ENCODE data around the gene TRIM44.

Gene TRIM44

GRCh38 chr11:35798423-35798822, 135.8 kb downstream of the TRIM44 start:
- H3K9ac ChIP-seq (ENCODE audit: low read length), result no peak overlapping the region
- H3K27ac ChIP-seq (ENCODE audit: low read depth, low read length), result no peak overlapping the region
- no peak overlapping the region for H3K4me3 ChIP-seq (ENCODE audit: low read length)
- no peaks in the 10 kb centered on the region for H3K27me3 ChIP-seq (ENCODE audit: control insufficient read depth, insufficient read depth, low read length)
- H3K4me1 ChIP-seq (ENCODE audit: control insufficient read depth, insufficient read depth, low read length), result peaks cover 2% of the 10 kb centered on the region
- no peaks in the 10 kb centered on the region for H3K36me3 ChIP-seq (ENCODE audit: control insufficient read depth, insufficient read depth, low read length)

DNA sequence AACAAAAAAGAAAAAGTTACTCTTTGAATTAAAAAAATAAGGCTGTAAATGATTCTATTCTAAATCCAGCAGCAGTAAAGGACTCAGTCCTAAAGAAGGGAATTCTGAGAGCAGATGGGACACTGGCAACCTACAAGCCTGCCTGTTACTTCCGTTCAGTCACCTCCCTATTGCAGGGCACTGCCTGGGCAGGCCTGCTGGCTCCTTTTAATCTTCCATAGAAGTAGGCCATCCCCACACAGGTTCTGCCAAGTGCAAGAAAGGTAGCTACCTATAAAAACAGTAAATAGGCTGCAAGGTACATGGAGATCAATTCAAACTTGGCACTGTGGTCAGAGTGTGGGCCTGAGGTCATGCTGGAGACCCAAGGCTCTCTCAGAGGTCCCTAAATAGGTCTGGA, 136.4 kb downstream of the TRIM44 start:
- H3K9ac ChIP-seq (ENCODE audit: low read length), result no peak overlapping the region
- no peaks in the 10 kb centered on the region for H3K36me3 ChIP-seq (ENCODE audit: control insufficient read depth, insufficient read depth, low read length)
- no peak overlapping the region for H3K4me3 ChIP-seq (ENCODE audit: low read length)
- H3K27me3 ChIP-seq (ENCODE audit: control insufficient read depth, insufficient read depth, low read length), result no peaks in the 10 kb centered on the region
- no peak overlapping the region for H3K27ac ChIP-seq (ENCODE audit: low read depth, low read length)
- H3K4me1 ChIP-seq (ENCODE audit: control insufficient read depth, insufficient read depth, low read length), result peaks cover 2% of the 10 kb centered on the region

- H3K27me3 ChIP-seq (ENCODE audit: control insufficient read depth, insufficient read depth, low read length), result no peaks in the 10 kb centered on the region
- H3K4me3 ChIP-seq (ENCODE audit: low read length), result no peak overlapping the region
- H3K27ac ChIP-seq (ENCODE audit: low read depth, low read length), result no peak overlapping the region
- peaks cover 2% of the 10 kb centered on the region for H3K4me1 ChIP-seq (ENCODE audit: control insufficient read depth, insufficient read depth, low read length)
- H3K9ac ChIP-seq (ENCODE audit: low read length), result no peak overlapping the region
- no peaks in the 10 kb centered on the region for H3K36me3 ChIP-seq (ENCODE audit: control insufficient read depth, insufficient read depth, low read length)
Observed at GRCh38 chr11:35799655-35800054, 137.1 kb downstream of the TRIM44 start.

DNA sequence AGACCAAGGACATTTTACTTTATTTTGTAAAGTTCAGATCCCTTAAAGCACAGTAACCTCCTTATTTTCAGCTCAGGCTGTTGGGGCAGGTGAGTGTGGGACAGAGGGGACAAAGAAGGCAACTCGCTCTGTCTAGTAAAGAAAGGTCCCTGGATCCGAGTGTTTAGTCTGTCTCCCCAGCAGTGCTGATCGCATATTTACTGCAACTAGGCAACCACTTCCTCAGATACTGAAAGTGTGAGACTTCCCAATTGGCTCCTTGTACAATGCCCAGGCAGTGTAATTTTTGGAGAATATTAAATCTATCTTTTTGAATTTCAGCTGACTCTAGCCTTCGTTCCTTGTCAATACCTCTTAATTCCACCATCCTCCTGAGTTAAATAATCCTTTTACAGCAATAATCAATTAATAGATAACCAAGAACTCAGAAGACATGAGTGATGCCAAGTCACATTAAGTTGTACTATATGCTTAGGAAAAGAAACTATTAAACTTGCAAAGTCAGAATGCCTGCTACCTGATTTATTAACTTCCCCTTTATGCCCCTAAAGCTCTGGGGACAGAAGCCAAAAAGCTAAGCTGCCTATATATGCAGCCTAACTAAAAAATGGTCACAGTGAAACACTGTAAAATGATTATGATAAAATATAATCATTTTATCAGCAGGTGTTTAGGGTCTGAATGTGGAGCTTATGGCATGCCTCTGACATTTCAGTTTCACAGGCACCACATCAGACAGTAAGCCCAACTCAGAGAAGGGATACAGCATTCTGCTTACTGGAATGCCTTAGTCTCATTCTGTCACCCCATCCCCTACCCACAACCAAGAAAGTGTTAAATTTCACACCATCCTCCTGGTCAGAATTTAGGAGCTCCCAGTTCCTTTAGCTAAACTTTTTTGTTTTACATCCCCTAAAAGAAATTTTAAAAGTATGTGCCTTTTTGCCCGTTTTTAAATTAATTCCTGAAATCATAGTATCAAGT, 138.7 kb downstream of the TRIM44 start:
- Histone ChIP-seq H3K4me3 (ENCODE audit: low read length) (no peak overlapping the region), H3K27ac (ENCODE audit: low read depth, low read length) (no peak overlapping the region), H3K4me1 (ENCODE audit: control insufficient read depth, insufficient read depth, low read length) (peaks cover 2% of the 10 kb centered on the region), H3K36me3 (ENCODE audit: control insufficient read depth, insufficient read depth, low read length) (no peaks in the 10 kb centered on the region), H3K9ac (ENCODE audit: low read length) (no peak overlapping the region), H3K27me3 (ENCODE audit: control insufficient read depth, insufficient read depth, low read length) (no peaks in the 10 kb centered on the region)

DNA sequence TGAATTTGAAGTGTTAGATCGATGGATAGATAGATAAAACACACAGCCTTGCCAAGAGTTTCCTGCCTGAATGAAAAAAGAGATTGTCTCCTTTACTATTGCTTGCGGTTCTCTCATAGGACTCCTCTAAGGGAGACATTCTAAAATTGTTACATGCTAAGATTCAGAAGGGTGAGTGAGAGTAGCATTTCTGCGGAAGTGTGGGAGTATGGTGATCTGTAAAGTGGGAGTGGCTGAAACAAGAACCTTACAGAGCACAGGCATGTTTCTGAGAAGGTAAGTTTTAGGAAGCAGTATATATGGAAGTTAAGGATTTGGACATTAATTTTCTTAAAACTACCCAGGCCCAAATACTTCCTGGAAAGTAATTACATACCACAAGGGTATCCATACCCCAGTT, 139.6 kb downstream of the TRIM44 start:
- Histone ChIP-seq H3K36me3 (ENCODE audit: control insufficient read depth, insufficient read depth, low read length) (no peaks in the 10 kb centered on the region), H3K4me1 (ENCODE audit: control insufficient read depth, insufficient read depth, low read length) (peaks cover 2% of the 10 kb centered on the region), H3K27me3 (ENCODE audit: control insufficient read depth, insufficient read depth, low read length) (no peaks in the 10 kb centered on the region), H3K4me3 (ENCODE audit: low read length) (no peak overlapping the region), H3K9ac (ENCODE audit: low read length) (no peak overlapping the region), H3K27ac (ENCODE audit: low read depth, low read length) (no peak overlapping the region)

DNA sequence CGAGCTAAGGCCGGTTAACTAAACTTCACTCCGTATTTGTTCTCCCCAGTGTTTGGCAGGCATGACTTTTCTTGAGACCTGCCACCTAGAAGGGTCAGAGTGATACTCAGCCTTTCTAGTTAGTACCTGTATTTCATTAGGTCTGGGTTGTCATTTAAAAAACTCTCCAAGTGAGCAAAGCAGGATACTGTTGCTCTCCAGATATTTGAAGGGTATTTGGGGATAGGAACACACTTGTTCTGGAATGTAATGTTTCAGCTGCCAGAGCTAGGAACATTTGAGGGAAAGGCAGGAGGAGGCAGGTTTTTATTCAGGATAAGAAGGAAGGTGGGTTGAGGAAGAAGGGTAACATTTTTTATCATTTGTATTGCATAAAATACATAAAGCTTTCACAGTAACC, 140.1 kb downstream of the TRIM44 start:
- no peak overlapping the region for H3K4me3 ChIP-seq (ENCODE audit: low read length)
- H3K27me3 ChIP-seq (ENCODE audit: control insufficient read depth, insufficient read depth, low read length), result no peaks in the 10 kb centered on the region
- H3K27ac ChIP-seq (ENCODE audit: low read depth, low read length), result no peak overlapping the region
- no peak overlapping the region for H3K9ac ChIP-seq (ENCODE audit: low read length)
- no peaks in the 10 kb centered on the region for H3K36me3 ChIP-seq (ENCODE audit: control insufficient read depth, insufficient read depth, low read length)
- peaks cover 2% of the 10 kb centered on the region for H3K4me1 ChIP-seq (ENCODE audit: control insufficient read depth, insufficient read depth, low read length)

DNA sequence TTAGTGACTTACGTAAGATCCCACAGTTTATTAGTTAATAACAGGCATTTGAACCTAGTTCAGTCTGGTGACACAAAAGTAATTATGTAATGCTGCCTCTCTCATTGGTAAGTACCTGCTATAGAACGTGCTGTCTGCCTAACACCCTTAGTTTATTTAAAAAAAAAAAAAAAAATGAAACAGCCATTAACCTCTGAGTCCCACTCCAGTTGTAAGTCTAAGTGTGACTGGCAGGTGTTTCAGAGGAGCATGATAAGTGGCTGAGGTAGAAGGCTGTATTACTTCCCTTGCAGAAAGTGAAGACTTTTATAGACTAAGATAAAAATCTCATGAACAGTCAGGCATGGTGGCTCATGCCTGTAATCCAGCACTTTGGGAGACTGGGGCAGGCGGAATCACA, 140.5 kb downstream of the TRIM44 start:
- Histone ChIP-seq H3K36me3 (ENCODE audit: control insufficient read depth, insufficient read depth, low read length) (no peaks in the 10 kb centered on the region), H3K4me1 (ENCODE audit: control insufficient read depth, insufficient read depth, low read length) (peaks cover 2% of the 10 kb centered on the region), H3K27ac (ENCODE audit: low read depth, low read length) (no peak overlapping the region), H3K27me3 (ENCODE audit: control insufficient read depth, insufficient read depth, low read length) (no peaks in the 10 kb centered on the region), H3K4me3 (ENCODE audit: low read length) (no peak overlapping the region), H3K9ac (ENCODE audit: low read length) (no peak overlapping the region)

GRCh38 chr11:35804451-35805040, 142.0 kb downstream of the TRIM44 start:
- peak overlapping the region; percentile 1 for H3K9ac ChIP-seq (ENCODE audit: low read length)
- H3K36me3 ChIP-seq (ENCODE audit: control insufficient read depth, insufficient read depth, low read length), result no peaks in the 10 kb centered on the region
- no peak overlapping the region for H3K27ac ChIP-seq (ENCODE audit: low read depth, low read length)
- no peak overlapping the region for H3K4me3 ChIP-seq (ENCODE audit: low read length)
- no peaks in the 10 kb centered on the region for H3K27me3 ChIP-seq (ENCODE audit: control insufficient read depth, insufficient read depth, low read length)
- peaks cover 2% of the 10 kb centered on the region for H3K4me1 ChIP-seq (ENCODE audit: control insufficient read depth, insufficient read depth, low read length)

DNA sequence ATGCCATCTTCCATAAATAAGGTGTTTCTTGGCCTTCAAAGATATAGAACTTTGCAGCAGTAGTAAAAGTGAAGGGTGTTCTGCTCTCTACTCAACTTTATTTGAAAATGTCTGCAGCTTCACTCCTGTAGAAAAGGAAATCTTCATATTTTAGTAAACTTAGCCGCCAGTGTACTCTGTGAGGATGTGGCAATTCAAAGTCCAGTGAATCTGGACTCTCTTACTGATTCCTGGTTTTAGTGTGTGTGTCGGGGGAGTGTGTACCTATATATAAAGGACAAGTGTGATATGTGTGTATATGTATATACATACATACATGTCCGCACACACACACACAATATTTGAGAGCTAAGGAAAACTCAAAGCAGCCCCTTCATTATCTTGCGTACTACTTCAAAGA, 147.0 kb downstream of the TRIM44 start:
- Histone ChIP-seq H3K27ac (ENCODE audit: low read depth, low read length) (no peak overlapping the region), H3K36me3 (ENCODE audit: control insufficient read depth, insufficient read depth, low read length) (no peaks in the 10 kb centered on the region), H3K4me3 (ENCODE audit: low read length) (no peak overlapping the region), H3K27me3 (ENCODE audit: control insufficient read depth, insufficient read depth, low read length) (no peaks in the 10 kb centered on the region), H3K9ac (ENCODE audit: low read length) (no peak overlapping the region), H3K4me1 (ENCODE audit: control insufficient read depth, insufficient read depth, low read length) (peaks cover 7% of the 10 kb centered on the region)

GRCh38 chr11:35810045-35810645, 147.6 kb downstream of the TRIM44 start:
- no peak overlapping the region for H3K27ac ChIP-seq (ENCODE audit: low read depth, low read length)
- peaks cover 7% of the 10 kb centered on the region for H3K4me1 ChIP-seq (ENCODE audit: control insufficient read depth, insufficient read depth, low read length)
- H3K36me3 ChIP-seq (ENCODE audit: control insufficient read depth, insufficient read depth, low read length), result no peaks in the 10 kb centered on the region
- H3K9ac ChIP-seq (ENCODE audit: low read length), result no peak overlapping the region
- H3K27me3 ChIP-seq (ENCODE audit: control insufficient read depth, insufficient read depth, low read length), result no peaks in the 10 kb centered on the region
- no peak overlapping the region for H3K4me3 ChIP-seq (ENCODE audit: low read length)

GRCh38 chr11:35811783-35812182, 149.2 kb downstream of the TRIM44 start:
- Histone ChIP-seq H3K4me3 (ENCODE audit: low read length) (no peak overlapping the region), H3K36me3 (ENCODE audit: control insufficient read depth, insufficient read depth, low read length) (no peaks in the 10 kb centered on the region), H3K27ac (ENCODE audit: low read depth, low read length) (no peak overlapping the region), H3K27me3 (ENCODE audit: control insufficient read depth, insufficient read depth, low read length) (no peaks in the 10 kb centered on the region), H3K9ac (ENCODE audit: low read length) (no peak overlapping the region), H3K4me1 (ENCODE audit: control insufficient read depth, insufficient read depth, low read length) (peaks cover 7% of the 10 kb centered on the region)

DNA sequence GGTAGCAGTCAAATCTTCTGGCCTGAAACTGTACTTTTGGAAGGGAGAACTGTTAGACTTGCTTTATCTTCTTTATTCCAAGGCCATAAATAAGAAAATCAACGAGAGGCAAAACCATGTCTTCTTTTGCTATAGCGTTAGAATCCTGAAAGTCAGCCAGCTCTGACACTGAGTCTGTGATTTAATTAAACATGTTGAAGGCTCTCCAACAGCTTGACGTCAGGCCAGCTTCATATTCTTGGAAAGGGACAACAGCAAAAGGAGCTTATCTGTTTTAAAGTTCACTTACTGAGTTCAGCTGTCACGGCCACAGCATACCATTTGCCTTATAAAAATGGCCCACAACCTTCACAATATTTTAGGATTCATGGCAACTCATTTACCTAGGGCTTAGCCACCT, 150.3 kb downstream of the TRIM44 start:
- no peaks in the 10 kb centered on the region for H3K27me3 ChIP-seq (ENCODE audit: control insufficient read depth, insufficient read depth, low read length)
- no peak overlapping the region for H3K9ac ChIP-seq (ENCODE audit: low read length)
- H3K4me1 ChIP-seq (ENCODE audit: control insufficient read depth, insufficient read depth, low read length), result peaks cover 7% of the 10 kb centered on the region
- H3K36me3 ChIP-seq (ENCODE audit: control insufficient read depth, insufficient read depth, low read length), result no peaks in the 10 kb centered on the region
- no peak overlapping the region for H3K4me3 ChIP-seq (ENCODE audit: low read length)
- H3K27ac ChIP-seq (ENCODE audit: low read depth, low read length), result no peak overlapping the region
